Neural crest cell (in vitro differentiated cells): ENCODE data around the gene SLC2A5. TPM values are rescaled to one million over a fixed set of nuclear protein-coding genes. Genes with fewer than 3 reads are reported as not detected.
"Not testable (repeated sequence)": the region's sequence is repeated elsewhere in the genome, so short reads cannot be mapped to it uniquely, and the experiment has no call there.

Source experiments
- DNase-seq: peaks from one replicate; pipeline ENCODE4 v3.0.0; 2021; ENCODE audit warnings: low read depth, mixed read lengths, low spot score
- H3K27ac Mint-ChIP-seq: one replicate; pipeline ENCODE4 v1.8.0; 2021; ENCODE audit warnings: mild to moderate bottlenecking, mixed read lengths; ENCODE audit not compliant: unreplicated experiment
- H3K27me3 Mint-ChIP-seq: 2 replicates; pipeline ENCODE4 v1.8.0; 2021; ENCODE audit warnings: low read depth, mild to moderate bottlenecking, mixed read lengths
- H3K36me3 Mint-ChIP-seq: 2 replicates; pipeline ENCODE4 v1.8.0; 2021; ENCODE audit warnings: low read depth, mild to moderate bottlenecking, mixed read lengths
- H3K4me1 Mint-ChIP-seq: 2 replicates; pipeline ENCODE4 v1.8.0; 2021; ENCODE audit warnings: mixed read lengths
- H3K4me3 Mint-ChIP-seq: one replicate; pipeline ENCODE4 v1.8.0; 2021; ENCODE audit warnings: mild to moderate bottlenecking, mixed read lengths
- H3K9me3 Mint-ChIP-seq: 2 replicates; pipeline ENCODE4 v1.8.0; 2021; ENCODE audit warnings: mixed read lengths
- total RNA-seq: library from RNA; stranded (reverse); gene quantifications from 2 replicates; pipeline ENCODE4 v1.2.1, GENCODE V29; 2021
- TF ChIP-seq, protein P1 (sequence below): fragments of 200-600 bp; sonication (generic); conservative IDR thresholded peaks from 2 replicates; pipeline ENCODE4 v1.5.0; 2021; ENCODE audit warnings: antibody characterized with exemption, mild to moderate bottlenecking

The SLC2A5 gene
- total RNA-seq, 1 donor from 2014 or later: not detected

DNA sequence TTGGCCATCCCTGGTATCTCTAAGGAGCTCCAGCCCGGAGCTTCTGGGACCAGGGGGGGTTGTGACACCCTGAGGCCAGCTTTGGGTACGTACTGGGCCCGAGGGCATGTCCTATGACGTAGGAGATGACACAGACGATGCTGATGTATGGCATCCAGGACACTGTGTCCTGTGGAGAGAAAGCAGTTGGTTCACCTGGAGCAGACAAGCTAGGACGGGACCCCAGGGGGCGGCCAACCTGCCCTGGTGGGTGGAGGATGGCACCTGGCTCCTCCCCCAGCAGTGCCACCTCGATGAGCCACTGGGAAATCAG lies 31.1 kb downstream of the SLC2A5 start:
- no peak for DNase-seq
- no peak overlapping the region for H3K4me3 Mint-ChIP-seq
- no peaks in the 10 kb centered on the region for H3K36me3 Mint-ChIP-seq
- H3K27ac Mint-ChIP-seq: no peak overlapping the region
- H3K27me3 Mint-ChIP-seq: peaks cover 5% of the 10 kb centered on the region
- TF ChIP-seq, protein P1, sequence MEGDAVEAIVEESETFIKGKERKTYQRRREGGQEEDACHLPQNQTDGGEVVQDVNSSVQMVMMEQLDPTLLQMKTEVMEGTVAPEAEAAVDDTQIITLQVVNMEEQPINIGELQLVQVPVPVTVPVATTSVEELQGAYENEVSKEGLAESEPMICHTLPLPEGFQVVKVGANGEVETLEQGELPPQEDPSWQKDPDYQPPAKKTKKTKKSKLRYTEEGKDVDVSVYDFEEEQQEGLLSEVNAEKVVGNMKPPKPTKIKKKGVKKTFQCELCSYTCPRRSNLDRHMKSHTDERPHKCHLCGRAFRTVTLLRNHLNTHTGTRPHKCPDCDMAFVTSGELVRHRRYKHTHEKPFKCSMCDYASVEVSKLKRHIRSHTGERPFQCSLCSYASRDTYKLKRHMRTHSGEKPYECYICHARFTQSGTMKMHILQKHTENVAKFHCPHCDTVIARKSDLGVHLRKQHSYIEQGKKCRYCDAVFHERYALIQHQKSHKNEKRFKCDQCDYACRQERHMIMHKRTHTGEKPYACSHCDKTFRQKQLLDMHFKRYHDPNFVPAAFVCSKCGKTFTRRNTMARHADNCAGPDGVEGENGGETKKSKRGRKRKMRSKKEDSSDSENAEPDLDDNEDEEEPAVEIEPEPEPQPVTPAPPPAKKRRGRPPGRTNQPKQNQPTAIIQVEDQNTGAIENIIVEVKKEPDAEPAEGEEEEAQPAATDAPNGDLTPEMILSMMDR: no peak
- peaks cover 14% of the 10 kb centered on the region for H3K9me3 Mint-ChIP-seq
- H3K4me1 Mint-ChIP-seq: no peaks in the 10 kb centered on the region

DNA sequence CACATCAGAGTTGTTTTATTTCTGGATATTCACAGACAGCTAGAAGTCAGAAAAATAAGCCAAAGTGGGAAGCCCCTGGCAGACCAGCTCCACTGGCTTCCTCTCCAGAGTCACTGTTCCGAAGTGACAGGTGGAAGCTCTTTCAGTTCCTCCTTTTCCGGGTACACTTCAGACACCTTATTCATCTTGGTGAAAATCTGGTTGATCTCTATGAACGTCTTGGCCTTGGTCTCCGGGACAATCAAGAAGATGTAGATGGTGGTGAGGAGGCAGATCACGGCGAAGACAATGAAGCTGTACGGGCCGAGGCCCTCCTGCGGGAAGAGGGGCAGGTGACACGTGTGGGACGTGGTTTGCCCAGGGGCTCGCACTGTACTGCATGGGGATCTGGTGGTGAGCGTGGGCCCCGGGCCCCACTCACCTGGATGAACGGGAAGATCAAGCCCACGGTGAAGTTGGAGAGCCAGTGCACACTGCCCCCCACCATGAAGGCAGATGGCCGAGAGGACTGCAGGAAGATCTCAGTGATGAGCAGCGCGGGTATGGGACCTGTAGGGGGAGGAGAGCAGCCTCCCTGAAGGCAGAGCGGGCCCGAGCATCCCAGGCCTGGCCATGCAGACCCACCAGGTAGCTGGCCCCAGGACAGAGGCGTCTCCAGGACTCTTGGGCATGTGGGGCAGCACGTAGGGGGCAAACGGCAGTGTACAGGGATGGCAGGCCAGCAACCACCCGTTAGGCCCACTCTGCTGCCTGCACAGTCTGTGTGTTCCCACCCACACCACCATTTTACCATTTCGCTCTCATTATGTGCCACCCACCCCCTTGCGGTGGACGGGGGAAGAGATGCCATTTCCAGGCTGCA lies 31.7 kb downstream of the SLC2A5 start:
- TF ChIP-seq, protein P1: no peak
- no peak overlapping the region for H3K27ac Mint-ChIP-seq
- peaks cover 5% of the 10 kb centered on the region for H3K27me3 Mint-ChIP-seq
- H3K4me1 Mint-ChIP-seq: no peaks in the 10 kb centered on the region
- H3K9me3 Mint-ChIP-seq: peaks cover 14% of the 10 kb centered on the region
- no peaks in the 10 kb centered on the region for H3K36me3 Mint-ChIP-seq
- H3K4me3 Mint-ChIP-seq: no peak overlapping the region
- DNase-seq: no peak

DNA sequence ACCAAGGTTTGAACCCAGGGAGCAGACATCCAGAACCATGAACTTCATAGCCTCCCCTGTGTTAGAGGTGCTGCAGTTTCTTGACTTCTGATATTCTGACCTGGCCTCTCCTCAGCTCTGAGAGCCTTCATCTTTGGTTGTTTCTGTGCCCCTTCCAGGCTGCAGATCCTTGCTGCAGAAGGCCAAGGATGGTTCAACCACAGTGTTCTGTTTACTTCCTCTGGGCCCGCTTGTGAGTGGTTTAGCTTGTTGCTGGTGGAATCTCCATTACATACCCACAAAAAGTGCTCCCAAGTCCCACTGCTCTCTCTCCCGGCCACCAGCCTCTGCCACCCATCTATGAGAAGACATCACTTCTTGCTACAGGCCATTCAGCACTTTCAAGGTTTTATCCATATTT lies 34.2 kb downstream of the SLC2A5 start:
- Mint-ChIP-seq H3K9me3 (peaks cover 16% of the 10 kb centered on the region), H3K27me3 (peaks cover 5% of the 10 kb centered on the region), H3K4me1 (no peaks in the 10 kb centered on the region), H3K4me3 (no peak overlapping the region), H3K36me3 (no peaks in the 10 kb centered on the region), H3K27ac (no peak overlapping the region)
- TF ChIP-seq, protein P1: no peak
- DNase-seq: no peak

DNA sequence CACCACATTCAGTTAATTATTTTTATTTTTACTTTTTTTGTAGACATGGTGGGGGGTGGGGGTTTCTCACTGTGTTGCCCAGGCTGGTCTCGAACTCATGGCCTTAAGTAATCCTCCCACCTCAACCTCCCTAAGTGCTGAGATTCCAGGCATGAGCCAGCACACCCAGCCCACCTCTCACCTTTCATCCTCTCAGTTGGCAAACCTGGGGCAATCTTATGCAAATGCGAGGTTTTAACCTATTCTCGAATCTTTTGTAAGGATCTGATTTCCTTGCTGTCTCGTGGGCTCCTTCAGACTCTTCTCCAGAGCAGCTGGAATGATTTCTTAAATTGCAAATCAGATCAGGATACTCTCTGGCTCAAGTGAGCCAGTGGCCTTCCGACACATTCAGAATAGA lies 36.1 kb downstream of the SLC2A5 start:
- TF ChIP-seq, protein P1: no peak
- Mint-ChIP-seq H3K4me3 (no peak overlapping the region), H3K4me1 (no peaks in the 10 kb centered on the region), H3K36me3 (no peaks in the 10 kb centered on the region), H3K9me3 (peaks cover 22% of the 10 kb centered on the region), H3K27ac (no peak overlapping the region), H3K27me3 (peaks cover 5% of the 10 kb centered on the region)
- DNase-seq: no peak

DNA sequence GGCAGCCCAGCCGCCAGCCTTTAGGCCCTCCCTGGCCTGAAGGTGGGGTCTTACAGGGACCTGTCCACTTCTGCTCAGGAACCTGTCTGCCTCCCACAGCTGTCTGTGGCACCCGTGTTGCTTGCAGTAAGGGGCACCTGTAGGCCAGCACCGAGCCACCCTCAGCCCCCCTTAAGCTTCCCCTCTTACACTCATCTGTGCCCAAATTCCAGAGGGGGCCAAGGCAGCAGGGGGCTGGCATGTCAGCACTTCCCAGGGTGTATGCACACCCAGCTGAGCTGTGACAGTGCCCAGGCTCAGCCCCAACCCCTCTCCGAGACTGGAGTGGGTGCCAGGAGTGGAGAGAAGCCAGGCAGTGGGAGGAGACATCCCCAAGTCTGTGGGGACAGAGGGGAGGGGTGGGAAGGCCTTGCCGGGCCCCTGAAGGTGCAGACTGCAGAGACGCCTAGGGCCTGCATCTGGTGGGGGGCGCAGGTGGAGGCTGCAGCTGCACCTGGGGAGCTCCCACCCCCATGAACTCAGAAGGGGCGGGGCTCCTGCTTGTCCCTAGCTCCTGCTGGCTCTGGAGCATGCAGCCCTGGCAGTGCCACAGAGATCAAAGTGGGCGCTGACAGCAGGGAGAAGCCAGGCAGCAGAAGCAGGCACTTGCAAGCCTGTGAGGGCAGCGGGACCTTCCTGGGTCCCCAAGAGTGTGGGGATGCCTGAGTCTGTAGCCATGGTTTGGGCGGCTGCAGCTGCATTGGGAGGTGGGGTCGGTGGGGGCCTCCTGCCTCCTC lies 37.8 kb downstream of the SLC2A5 start:
- Mint-ChIP-seq H3K4me1 (no peaks in the 10 kb centered on the region), H3K9me3 (peaks cover 22% of the 10 kb centered on the region), H3K27ac (no peak overlapping the region), H3K4me3 (no peak overlapping the region), H3K27me3 (peaks cover 5% of the 10 kb centered on the region), H3K36me3 (no peaks in the 10 kb centered on the region)
- DNase-seq: no peak
- TF ChIP-seq, protein P1: no peak

DNA sequence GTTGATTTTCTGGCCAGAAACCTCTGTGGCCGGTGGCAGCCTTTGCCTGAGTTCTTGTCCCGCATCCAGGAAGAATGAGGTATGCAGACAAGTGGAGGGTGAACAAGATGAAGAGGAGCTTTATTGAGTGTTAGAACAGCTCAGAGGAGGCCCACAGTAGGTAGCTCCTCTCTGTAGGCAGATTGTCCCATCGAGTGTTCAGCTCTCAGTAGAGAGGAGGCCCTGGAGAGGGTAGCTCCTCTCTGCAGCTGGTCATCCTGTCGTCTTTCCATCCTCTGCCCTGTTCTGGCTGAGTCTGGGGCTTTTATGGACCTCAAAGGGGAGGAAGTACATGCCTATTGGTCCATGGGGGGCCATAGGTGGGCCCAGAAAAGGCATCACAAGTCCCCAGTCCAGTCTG lies 38.4 kb downstream of the SLC2A5 start:
- not testable (repeated sequence) for H3K27ac Mint-ChIP-seq, H3K36me3 Mint-ChIP-seq, DNase-seq, H3K27me3 Mint-ChIP-seq, H3K4me3 Mint-ChIP-seq, H3K4me1 Mint-ChIP-seq
- H3K9me3 Mint-ChIP-seq: peaks cover 22% of the 10 kb centered on the region
